PC-3 (cell line): ENCODE measurements around the gene SENP7. TPM values are rescaled to one million over a fixed set of nuclear protein-coding genes. Genes with fewer than 3 reads are reported as not detected.

ENCODE experiments used
- ATAC-seq: fragments of 200-7000 bp; cut with Tn5 transposase; 2 replicates; pipeline ENCODE4 v1.9.1; 2020; ENCODE audit warnings: mild to moderate bottlenecking, moderate library complexity
- BruUV-seq: library from RNA; stranded (reverse); fragments of 400-500 nt; replicated peaks from 2 replicates; lab custom pipeline; 2021; lab: Mats Ljungman, UMichigan
- CTCF ChIA-PET: fragments of 300-600 bp; sonication (Branson Sonifier 250); formaldehyde crosslinking; loops from one replicate; lab custom pipeline; 2022; ENCODE audit warnings: antibody characterized with exemption; lab: Charles Lee
- POLR2A ChIA-PET: fragments of 300-600 bp; sonication (Branson Sonifier 250); formaldehyde crosslinking; loops from one replicate; lab custom pipeline; 2022; ENCODE audit warnings: antibody characterized with exemption; ENCODE audit not compliant: unreplicated experiment; lab: Charles Lee
- DNase-seq: peaks from one replicate; pipeline ENCODE4 v3.0.0-alpha.2; 2015
- H2AFZ ChIP-seq: fragments of 300-600 bp; sonication (generic); 2 replicates; pipeline ENCODE4 v1.6.0; 2016; ENCODE audit warnings: antibody characterized with exemption, low read length
- H3F3A ChIP-seq: fragments of 300-600 bp; sonication (generic); one replicate; pipeline ENCODE4 v1.6.0; 2017; ENCODE audit warnings: antibody characterized with exemption, low read length, control low read depth, mild to moderate bottlenecking; ENCODE audit not compliant: unreplicated experiment
- H3K27ac ChIP-seq: fragments of 300-600 bp; sonication (generic); 2 replicates; pipeline ENCODE4 v1.5.1; 2016; ENCODE audit warnings: mild to moderate bottlenecking, low read length
- H3K27me3 ChIP-seq: fragments of 300-600 bp; sonication (generic); 2 replicates; pipeline ENCODE4 v1.6.1; 2016; ENCODE audit warnings: low read length, mixed read lengths
- H3K36me3 ChIP-seq: fragments of 300-600 bp; sonication (generic); 2 replicates; pipeline ENCODE4 v1.6.1; 2016; ENCODE audit warnings: low read depth, mixed run types, low read length, mixed read lengths
- H3K4me1 ChIP-seq: fragments of 300-600 bp; sonication (generic); 2 replicates; pipeline ENCODE4 v1.5.1; 2016; ENCODE audit warnings: low read length; ENCODE audit not compliant: insufficient read depth
- H3K4me2 ChIP-seq: fragments of 300-600 bp; sonication (generic); 2 replicates; pipeline ENCODE4 v1.6.0; 2016; ENCODE audit warnings: low read length
- H3K4me3 ChIP-seq: fragments of 300-600 bp; sonication (generic); 2 replicates; pipeline ENCODE4 v1.5.1; 2016; ENCODE audit warnings: mild to moderate bottlenecking, low read length, mixed read lengths
- H3K79me2 ChIP-seq: fragments of 300-600 bp; sonication (generic); 2 replicates; pipeline ENCODE4 v1.6.1; 2017; ENCODE audit warnings: low read length, mixed read lengths
- H3K9ac ChIP-seq: fragments of 300-600 bp; sonication (generic); 2 replicates; pipeline ENCODE4 v1.6.0; 2016; ENCODE audit warnings: mild to moderate bottlenecking, low read length
- H3K9me2 ChIP-seq: fragments of 300-600 bp; sonication (generic); replicated peaks from 2 replicates; pipeline ENCODE4 v1.6.1; 2016; ENCODE audit warnings: mixed run types, low read length, mixed read lengths
- H3K9me3 ChIP-seq: fragments of 300-600 bp; sonication (generic); 2 replicates; pipeline ENCODE4 v1.6.1; 2016; ENCODE audit warnings: low read length, mixed read lengths
- H4K20me1 ChIP-seq: fragments of 300-600 bp; sonication (generic); 2 replicates; pipeline ENCODE4 v1.6.1; 2016; ENCODE audit warnings: low read length, mixed read lengths
- EZH2 ChIP-seq: fragments of 300-600 bp; sonication (generic); IDR thresholded peaks from one replicate; pipeline ENCODE4 v1.6.1; 2017; ENCODE audit warnings: antibody characterized with exemption, mild to moderate bottlenecking, low read length; ENCODE audit not compliant: unreplicated experiment
- EZH2phosphoT487 ChIP-seq: fragments of 300-600 bp; sonication (generic); IDR thresholded peaks from 2 replicates; pipeline ENCODE4 v1.6.1; 2018; ENCODE audit warnings: mild to moderate bottlenecking, antibody characterized with exemption, low read length, borderline replicate concordance
- intact Hi-C: fragments of 100-400 bp; cut with micrococcal nuclease; formaldehyde crosslinking; loops from 2 replicates; pipeline ENCODE4 v1.9.0; 2023
- total RNA-seq: library from RNA; depleted of rRNA; stranded (reverse); fragments of >200 nt; gene quantifications from 2 replicates; pipeline ENCODE4 v1.2.3, GENCODE V29; 2014
- TF ChIP-seq, protein P1 (sequence below): fragments of 300-600 bp; sonication (generic); conservative IDR thresholded peaks from 2 replicates; pipeline ENCODE4 v1.5.1; 2017; ENCODE audit warnings: antibody characterized with exemption, low read depth, mild to moderate bottlenecking, low read length

Gene SENP7
- total RNA-seq, 1 experiment from 2014 or later = 4.8 TPM

DNA sequence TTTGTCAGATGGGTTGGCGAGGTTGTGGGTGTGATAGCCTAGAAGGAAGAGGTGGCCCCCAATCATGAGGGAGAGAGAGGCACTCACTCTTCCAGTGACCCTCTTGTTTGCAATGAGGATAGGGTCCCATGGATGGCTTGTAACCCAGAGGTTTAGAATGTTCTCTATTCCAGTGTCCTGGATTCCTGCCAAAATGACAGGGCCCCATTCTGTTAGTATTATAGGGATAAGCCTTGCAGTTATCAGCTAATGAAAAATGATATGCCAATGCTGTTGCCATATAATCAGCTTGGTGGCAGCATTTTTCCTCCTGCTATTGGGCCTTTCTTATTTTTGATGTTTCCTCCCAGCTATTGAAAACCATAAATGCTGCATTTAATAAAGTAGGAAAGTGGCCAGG lies 23.3 kb upstream of the SENP7 start:
- POLR2A ChIA-PET = no interaction called here
- H3K4me1 ChIP-seq = no peaks in the 10 kb centered on the region
- no peak overlapping the region for H2AFZ ChIP-seq
- no peaks in the 10 kb centered on the region for H3K79me2 ChIP-seq
- no peaks in the 10 kb centered on the region for H3K9me2 ChIP-seq
- TF ChIP-seq, protein P1, sequence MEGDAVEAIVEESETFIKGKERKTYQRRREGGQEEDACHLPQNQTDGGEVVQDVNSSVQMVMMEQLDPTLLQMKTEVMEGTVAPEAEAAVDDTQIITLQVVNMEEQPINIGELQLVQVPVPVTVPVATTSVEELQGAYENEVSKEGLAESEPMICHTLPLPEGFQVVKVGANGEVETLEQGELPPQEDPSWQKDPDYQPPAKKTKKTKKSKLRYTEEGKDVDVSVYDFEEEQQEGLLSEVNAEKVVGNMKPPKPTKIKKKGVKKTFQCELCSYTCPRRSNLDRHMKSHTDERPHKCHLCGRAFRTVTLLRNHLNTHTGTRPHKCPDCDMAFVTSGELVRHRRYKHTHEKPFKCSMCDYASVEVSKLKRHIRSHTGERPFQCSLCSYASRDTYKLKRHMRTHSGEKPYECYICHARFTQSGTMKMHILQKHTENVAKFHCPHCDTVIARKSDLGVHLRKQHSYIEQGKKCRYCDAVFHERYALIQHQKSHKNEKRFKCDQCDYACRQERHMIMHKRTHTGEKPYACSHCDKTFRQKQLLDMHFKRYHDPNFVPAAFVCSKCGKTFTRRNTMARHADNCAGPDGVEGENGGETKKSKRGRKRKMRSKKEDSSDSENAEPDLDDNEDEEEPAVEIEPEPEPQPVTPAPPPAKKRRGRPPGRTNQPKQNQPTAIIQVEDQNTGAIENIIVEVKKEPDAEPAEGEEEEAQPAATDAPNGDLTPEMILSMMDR = no peak
- no peak for TF ChIP-seq EZH2
- no peak for TF ChIP-seq EZH2phosphoT487
- no peak for ATAC-seq
- no peak overlapping the region for H3K4me2 ChIP-seq
- intact Hi-C loops = no loop called here
- H3K9ac ChIP-seq = no peak overlapping the region
- no peaks in the 10 kb centered on the region for H3K9me3 ChIP-seq
- BruUV-seq = no TSS peak
- H3K27me3 ChIP-seq = no peaks in the 10 kb centered on the region
- H3F3A ChIP-seq = no peaks in the 10 kb centered on the region
- H3K4me3 ChIP-seq = no peak overlapping the region
- CTCF ChIA-PET = no interaction called here
- H3K36me3 ChIP-seq = no peaks in the 10 kb centered on the region
- H4K20me1 ChIP-seq = no peaks in the 10 kb centered on the region
- H3K27ac ChIP-seq = no peak overlapping the region
- no peak for DNase-seq

DNA sequence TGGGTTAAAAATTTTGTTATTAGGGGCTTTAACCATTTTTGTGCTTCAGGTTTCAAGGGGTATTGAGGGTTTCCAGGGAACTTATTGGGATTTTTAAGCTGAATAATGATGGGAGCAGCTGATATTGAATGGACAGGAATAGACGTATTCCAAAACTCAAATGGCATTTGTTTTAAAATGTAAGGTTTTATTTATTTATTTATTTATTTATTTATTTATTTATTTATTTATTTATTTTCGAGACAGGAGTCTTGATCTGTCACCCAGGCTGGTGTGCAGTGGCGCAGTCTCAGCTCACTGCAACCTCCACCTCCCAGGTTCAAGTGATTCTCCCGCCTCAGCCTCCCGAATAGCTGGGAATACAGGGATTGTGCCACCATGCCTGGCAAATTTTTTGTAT lies 22.2 kb upstream of the SENP7 start:
- BruUV-seq = no TSS peak
- ATAC-seq = no peak
- Histone ChIP-seq H3K9me2 (no peaks in the 10 kb centered on the region), H3K9ac (no peak overlapping the region), H3K79me2 (no peaks in the 10 kb centered on the region), H2AFZ (no peak overlapping the region), H3K4me3 (no peak overlapping the region), H4K20me1 (no peaks in the 10 kb centered on the region), H3K9me3 (no peaks in the 10 kb centered on the region), H3K4me2 (no peak overlapping the region), H3K27me3 (no peaks in the 10 kb centered on the region), H3K27ac (no peak overlapping the region), H3F3A (no peaks in the 10 kb centered on the region), H3K36me3 (no peaks in the 10 kb centered on the region), H3K4me1 (no peaks in the 10 kb centered on the region)
- DNase-seq = no peak
- intact Hi-C loops = no loop called here
- ChIA-PET CTCF (no interaction called here), POLR2A (no interaction called here)
- TF ChIP-seq, protein P1 = no peak
- TF ChIP-seq EZH2 (no peak), EZH2phosphoT487 (no peak)

DNA sequence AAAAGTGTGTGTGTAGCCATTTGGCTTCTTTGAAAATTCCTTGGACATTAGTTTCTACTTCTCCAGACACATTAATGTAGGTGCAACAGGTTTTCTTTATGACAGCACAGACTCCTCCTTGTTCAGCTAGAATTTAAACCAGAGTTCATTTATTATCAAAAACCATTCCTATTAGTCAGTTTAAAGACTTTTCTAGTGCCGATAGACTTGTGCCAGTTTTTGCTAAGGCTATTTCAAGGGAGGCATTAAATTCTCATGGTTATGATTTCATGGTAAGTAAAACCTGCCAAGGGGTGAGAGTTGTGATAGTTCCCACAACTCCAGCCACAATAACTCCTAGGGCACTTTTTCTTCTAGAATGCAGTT lies 20.6 kb upstream of the SENP7 start:
- CTCF ChIA-PET = no interaction called here

More for the DNA sequence above, 20.6 kb upstream of the SENP7 start:
- Histone ChIP-seq H4K20me1 (no peaks in the 10 kb centered on the region), H3K9ac (no peak overlapping the region), H3K79me2 (no peaks in the 10 kb centered on the region), H3K4me1 (no peaks in the 10 kb centered on the region), H3F3A (no peaks in the 10 kb centered on the region), H3K9me3 (0 out of 2 replicates have a peak, but pooled peaks cover 3% of the 10 kb centered on the region), H3K27me3 (no peaks in the 10 kb centered on the region), H3K27ac (no peak overlapping the region), H2AFZ (no peak overlapping the region), H3K4me2 (no peak overlapping the region), H3K4me3 (no peak overlapping the region), H3K36me3 (no peaks in the 10 kb centered on the region), H3K9me2 (no peaks in the 10 kb centered on the region)
- DNase-seq (peak; percentile 10), ATAC-seq (no peak)
- POLR2A ChIA-PET = no interaction called here
- intact Hi-C loops = no loop called here
- no peak for TF ChIP-seq EZH2
- TF ChIP-seq, protein P1 = no peak
- no TSS peak for BruUV-seq
